CMK (cell line): ENCODE results near the gene GAB4.

Experiments used
- DNase-seq: peaks from one replicate; pipeline ENCODE4 v3.0.0-alpha.2; 2010; ENCODE audit warnings: low read depth

GAB4 gene

GRCh38 chr22:16987822-16988221, 20.2 kb downstream of the GAB4 start:
- no peak for DNase-seq

- DNase-seq: no peak
These were observed 32.7 kb downstream of the GAB4 start for GRCh38 chr22:16975155-16975885.

GRCh38 chr22:16974298-16975084, 33.5 kb downstream of the GAB4 start:
- DNase-seq: no peak

- DNase-seq: no peak
These were observed 34.3 kb downstream of the GAB4 start for GRCh38 chr22:16973591-16974297.

- no peak for DNase-seq
These were observed 35.7 kb downstream of the GAB4 start for GRCh38 chr22:16972311-16972710.

GRCh38 chr22:16970446-16970845, 37.6 kb downstream of the GAB4 start:
- DNase-seq: no peak

- no peak for DNase-seq
These were observed 38.3 kb downstream of the GAB4 start for GRCh38 chr22:16969508-16970327.

GRCh38 chr22:16968218-16968595, 39.8 kb downstream of the GAB4 start:
- DNase-seq: no peak

GRCh38 chr22:16967453-16968217, 40.4 kb downstream of the GAB4 start:
- DNase-seq: no peak

GRCh38 chr22:16966251-16966650, 41.8 kb downstream of the GAB4 start:
- no peak for DNase-seq

GRCh38 chr22:16965560-16965959, 42.5 kb downstream of the GAB4 start:
- DNase-seq: no peak

GRCh38 chr22:16965083-16965482, 42.9 kb downstream of the GAB4 start:
- DNase-seq: no peak

- no peak for DNase-seq
These were observed 43.7 kb downstream of the GAB4 start for GRCh38 chr22:16964366-16964765.

GRCh38 chr22:16963189-16963945, 44.7 kb downstream of the GAB4 start:
- no peak for DNase-seq

GRCh38 chr22:16962501-16962900, 45.5 kb downstream of the GAB4 start:
- DNase-seq: no peak

- no peak for DNase-seq
These were observed 46.4 kb downstream of the GAB4 start for GRCh38 chr22:16961477-16962186.

- no peak for DNase-seq
These were observed 47.2 kb downstream of the GAB4 start for GRCh38 chr22:16960884-16961249.

GRCh38 chr22:16960220-16960883, 47.7 kb downstream of the GAB4 start:
- DNase-seq: no peak

GRCh38 chr22:16959345-16959930, 48.6 kb downstream of the GAB4 start:
- no peak for DNase-seq
